ENCODE results near the gene NAV2.

NAV2 gene

GRCh38 chr11:19712281-19713195, at the start of gene NAV2:
TSS of gene NAV2 (plus strand) at chr11:19712837. CDS start at chr11:19713696, 859 bp downstream.
- DNase-seq (ENCODE audit: low spot score), result peak; percentile 91

- no peak for DNase-seq (ENCODE audit: low spot score)
These were observed 49.4 kb upstream of the NAV2 start for GRCh38 chr11:19663206-19663605.

GRCh38 chr11:19664886-19665548, 47.6 kb upstream of the NAV2 start:
- no peak for DNase-seq (ENCODE audit: low spot score)

- DNase-seq (ENCODE audit: low spot score), result no peak
These were observed 45.7 kb upstream of the NAV2 start for GRCh38 chr11:19666951-19667350.

GRCh38 chr11:19669511-19669910, 43.1 kb upstream of the NAV2 start:
- no peak for DNase-seq (ENCODE audit: low spot score)

GRCh38 chr11:19670030-19670791, 42.4 kb upstream of the NAV2 start:
- DNase-seq (ENCODE audit: low spot score), result no peak

- DNase-seq (ENCODE audit: low spot score), result no peak
These were observed 39.9 kb upstream of the NAV2 start for GRCh38 chr11:19672586-19673206.

GRCh38 chr11:19673924-19674729, 38.5 kb upstream of the NAV2 start:
- no peak for DNase-seq (ENCODE audit: low spot score)

- no peak for DNase-seq (ENCODE audit: low spot score)
These were observed 37.8 kb upstream of the NAV2 start for GRCh38 chr11:19674836-19675235.

- no peak for DNase-seq (ENCODE audit: low spot score)
These were observed 37.2 kb upstream of the NAV2 start for GRCh38 chr11:19675397-19675796.

GRCh38 chr11:19676475-19677380, 35.9 kb upstream of the NAV2 start:
- peak; percentile 97 for DNase-seq (ENCODE audit: low spot score)

GRCh38 chr11:19677381-19678080, 35.1 kb upstream of the NAV2 start:
- DNase-seq (ENCODE audit: low spot score), result no peak

GRCh38 chr11:19679952-19680828, 32.4 kb upstream of the NAV2 start:
- DNase-seq (ENCODE audit: low spot score), result peak; percentile 99

GRCh38 chr11:19680829-19681368, 31.7 kb upstream of the NAV2 start:
- DNase-seq (ENCODE audit: low spot score), result no peak

GRCh38 chr11:19683141-19683805, 29.4 kb upstream of the NAV2 start:
- DNase-seq (ENCODE audit: low spot score), result no peak

GRCh38 chr11:19683862-19684491, 28.7 kb upstream of the NAV2 start:
- no peak for DNase-seq (ENCODE audit: low spot score)

- DNase-seq (ENCODE audit: low spot score), result no peak
These were observed 26.4 kb upstream of the NAV2 start for GRCh38 chr11:19686234-19686633.

Measured in kidney capillary endothelial cell (primary cell).